DND-41 (cell line): ENCODE data around the gene MYO16.

Experiments
- ATAC-seq: fragments of 200-7000 bp; cut with Tn5 transposase; 3 replicates; pipeline ENCODE4 v1.9.1; 2021; ENCODE audit warnings: low read depth; ENCODE audit not compliant: insufficient read depth
- DNase-seq: peaks from one replicate; pipeline ENCODE4 v3.0.0-alpha.2; 2020
- H2AFZ ChIP-seq: 2 replicates; pipeline ENCODE4 v1.6.0; 2012; ENCODE audit warnings: low read depth, low read length
- H3K27ac ChIP-seq: 2 replicates; pipeline ENCODE4 v1.5.1; 2012; ENCODE audit warnings: low read length, inconsistent platforms
- H3K27me3 ChIP-seq: fragments of 200-600 bp; sonication (generic); 2 replicates; pipeline ENCODE4 v1.6.0; 2012; ENCODE audit warnings: low read length, mild to moderate bottlenecking, inconsistent platforms; ENCODE audit not compliant: insufficient read depth, poor library complexity
- H3K36me3 ChIP-seq: 2 replicates; pipeline ENCODE4 v1.5.1; 2012; ENCODE audit warnings: low read length, inconsistent platforms; ENCODE audit not compliant: insufficient read depth
- H3K4me1 ChIP-seq: 2 replicates; pipeline ENCODE4 v1.5.1; 2012; ENCODE audit warnings: mild to moderate bottlenecking, low read length; ENCODE audit not compliant: insufficient read depth
- H3K4me2 ChIP-seq: 2 replicates; pipeline ENCODE4 v1.6.0; 2012; ENCODE audit warnings: mild to moderate bottlenecking, moderate library complexity, low read length, inconsistent platforms; ENCODE audit not compliant: insufficient read depth
- H3K4me3 ChIP-seq, 2 experiments: fragments of 200-600 bp in 1 of 2; shearing (Covaris generic) in 1 of 2; 2 replicates each; pipeline ENCODE4 v1.5.1; 2012 to 2016; ENCODE audit warnings: inconsistent platforms in 2 of 2, low read length in 2 of 2, mild to moderate bottlenecking in 2 of 2, low read depth in 1 of 2, moderate library complexity in 1 of 2
- H3K79me2 ChIP-seq: 2 replicates; pipeline ENCODE4 v1.6.0; 2012; ENCODE audit warnings: low read length, inconsistent platforms; ENCODE audit not compliant: insufficient read depth
- H3K9ac ChIP-seq: 2 replicates; pipeline ENCODE4 v1.6.0; 2012; ENCODE audit warnings: low read depth, mild to moderate bottlenecking, inconsistent platforms, low read length, moderate library complexity
- H3K9me3 ChIP-seq: 2 replicates; pipeline ENCODE4 v1.5.1; 2012; ENCODE audit warnings: low read length, moderate library complexity, mild to moderate bottlenecking, inconsistent platforms; ENCODE audit not compliant: insufficient read depth, severe bottlenecking
- H4K20me1 ChIP-seq: 2 replicates; pipeline ENCODE4 v1.6.0; 2012; ENCODE audit warnings: low read length; ENCODE audit not compliant: insufficient read depth
- CTCF ChIP-seq: IDR thresholded peaks from 2 replicates; pipeline ENCODE4 v1.5.1; 2012; ENCODE audit warnings: borderline replicate concordance, low read length, moderate library complexity, mild to moderate bottlenecking; ENCODE audit not compliant: poor library complexity, severe bottlenecking; ENCODE audit errors: extremely low read depth
- EZH2 ChIP-seq: IDR thresholded peaks from 3 replicates; pipeline ENCODE4 v1.6.1; 2012; ENCODE audit warnings: borderline replicate concordance, low read depth, mild to moderate bottlenecking, moderate library complexity, low read length, inconsistent platforms; ENCODE audit not compliant: severe bottlenecking

Gene MYO16

GRCh38 chr13:108742701-108743451 lies 113.5 kb downstream of the MYO16 start:
- no peak overlapping the region for H3K4me2 ChIP-seq
- no peaks in the 10 kb centered on the region for H4K20me1 ChIP-seq
- H3K4me3 ChIP-seq, result no peak overlapping the region
- H3K27me3 ChIP-seq, result no peaks in the 10 kb centered on the region
- no peaks in the 10 kb centered on the region for H3K79me2 ChIP-seq
- H3K9me3 ChIP-seq, result no peaks in the 10 kb centered on the region
- H3K9ac ChIP-seq, result no peak overlapping the region
- TF ChIP-seq EZH2 (no peak), CTCF (no peak)
- DNase-seq (no peak), ATAC-seq (no peak)
- H3K36me3 ChIP-seq, result no peaks in the 10 kb centered on the region
- no peak overlapping the region for H3K27ac ChIP-seq
- no peak overlapping the region for H2AFZ ChIP-seq
- no peaks in the 10 kb centered on the region for H3K4me1 ChIP-seq

GRCh38 chr13:108743522-108743921 lies 114.1 kb downstream of the MYO16 start:
- no peaks in the 10 kb centered on the region for H3K27me3 ChIP-seq
- H2AFZ ChIP-seq, result no peak overlapping the region
- no peak overlapping the region for H3K4me3 ChIP-seq
- no peak overlapping the region for H3K27ac ChIP-seq
- H4K20me1 ChIP-seq, result no peaks in the 10 kb centered on the region
- ATAC-seq, result no peak
- H3K9me3 ChIP-seq, result no peaks in the 10 kb centered on the region
- TF ChIP-seq CTCF, result no peak
- TF ChIP-seq EZH2, result no peak
- H3K4me2 ChIP-seq, result no peak overlapping the region
- DNase-seq, result no peak
- no peaks in the 10 kb centered on the region for H3K79me2 ChIP-seq
- H3K36me3 ChIP-seq, result no peaks in the 10 kb centered on the region
- no peaks in the 10 kb centered on the region for H3K4me1 ChIP-seq
- no peak overlapping the region for H3K9ac ChIP-seq

GRCh38 chr13:108747843-108748242 lies 118.4 kb downstream of the MYO16 start:
- no peak overlapping the region for H3K9ac ChIP-seq
- H3K4me3 ChIP-seq, result no peak overlapping the region
- DNase-seq (no peak), ATAC-seq (no peak)
- no peaks in the 10 kb centered on the region for H3K36me3 ChIP-seq
- no peaks in the 10 kb centered on the region for H4K20me1 ChIP-seq
- no peaks in the 10 kb centered on the region for H3K79me2 ChIP-seq
- no peak overlapping the region for H3K4me2 ChIP-seq
- no peaks in the 10 kb centered on the region for H3K9me3 ChIP-seq
- H3K27me3 ChIP-seq, result no peaks in the 10 kb centered on the region
- no peaks in the 10 kb centered on the region for H3K4me1 ChIP-seq
- no peak overlapping the region for H2AFZ ChIP-seq
- H3K27ac ChIP-seq, result no peak overlapping the region
- TF ChIP-seq CTCF (no peak), EZH2 (no peak)

- Histone ChIP-seq H3K4me1 (no peaks in the 10 kb centered on the region), H2AFZ (no peak overlapping the region), H3K4me2 (no peak overlapping the region), H3K9ac (no peak overlapping the region), H3K79me2 (no peaks in the 10 kb centered on the region), H3K27ac (no peak overlapping the region), H3K9me3 (no peaks in the 10 kb centered on the region), H3K27me3 (no peaks in the 10 kb centered on the region), H4K20me1 (no peaks in the 10 kb centered on the region), H3K4me3 (no peak overlapping the region), H3K36me3 (no peaks in the 10 kb centered on the region)
- ATAC-seq (no peak), DNase-seq (no peak)
- no peak for TF ChIP-seq CTCF
- TF ChIP-seq EZH2, result no peak
Observed at GRCh38 chr13:108752276-108752675, 122.9 kb downstream of the MYO16 start.
